Parathyroid adenoma (tissue), 2 donors: Measurements from ENCODE around the gene CIC.

Experiments used
- H2AFZ ChIP-seq: fragments of 300-600 bp; sonication (generic); one replicate; pipeline ENCODE4 v1.7.0; 2017; ENCODE audit warnings: antibody characterized with exemption, mild to moderate bottlenecking
- H3K27ac ChIP-seq: fragments of 300-600 bp; sonication (generic); one replicate; pipeline ENCODE4 v1.7.0; 2017
- H3K27me3 ChIP-seq: fragments of 300-600 bp; sonication (generic); one replicate; pipeline ENCODE4 v1.7.0; 2017; ENCODE audit warnings: low read length; ENCODE audit not compliant: control insufficient read depth, insufficient read depth
- H3K36me3 ChIP-seq: fragments of 300-600 bp; sonication (generic); one replicate; pipeline ENCODE4 v1.7.0; 2017; ENCODE audit warnings: low read length; ENCODE audit not compliant: control insufficient read depth, insufficient read depth
- H3K4me1 ChIP-seq: fragments of 300-600 bp; sonication (generic); one replicate; pipeline ENCODE4 v1.7.0; 2017; ENCODE audit warnings: control low read depth
- H3K4me2 ChIP-seq: fragments of 300-600 bp; sonication (generic); one replicate; pipeline ENCODE4 v1.7.0; 2017; ENCODE audit warnings: low read length
- H3K4me3 ChIP-seq: fragments of 300-600 bp; sonication (generic); one replicate; pipeline ENCODE4 v1.7.0; 2017; ENCODE audit warnings: low read depth, low read length
- H3K79me2 ChIP-seq: fragments of 300-600 bp; sonication (generic); one replicate; pipeline ENCODE4 v1.7.0; 2017; ENCODE audit warnings: control low read depth
- H3K9ac ChIP-seq: fragments of 300-600 bp; sonication (generic); one replicate; pipeline ENCODE4 v1.7.0; 2017; ENCODE audit warnings: mild to moderate bottlenecking
- H3K9me3 ChIP-seq: fragments of 300-600 bp; sonication (generic); one replicate; pipeline ENCODE4 v1.7.0; 2017; ENCODE audit warnings: low read length; ENCODE audit not compliant: control insufficient read depth
- CTCF ChIP-seq: fragments of 300-600 bp; sonication (generic); IDR thresholded peaks from one replicate; pipeline ENCODE4 v1.7.0; 2017; ENCODE audit warnings: antibody characterized with exemption, mild to moderate bottlenecking
- donor health status: primary hyperparathyroidism.

Gene CIC

GRCh38 chr19:42277821-42278451, 8.9 kb downstream of the CIC start:
- H3K4me1 ChIP-seq, result peaks cover 37% of the 10 kb centered on the region
- H3K4me3 ChIP-seq, result no peak overlapping the region
- H2AFZ ChIP-seq, result no peak overlapping the region
- TF ChIP-seq CTCF, result no peak
- H3K9me3 ChIP-seq, result no peaks in the 10 kb centered on the region
- no peaks in the 10 kb centered on the region for H3K36me3 ChIP-seq
- peak overlapping the region; percentile 46 for H3K27ac ChIP-seq
- peaks cover 36% of the 10 kb centered on the region for H3K79me2 ChIP-seq
- no peak overlapping the region for H3K9ac ChIP-seq
- no peaks in the 10 kb centered on the region for H3K27me3 ChIP-seq
- H3K4me2 ChIP-seq, result peak overlapping the region; percentile 17

GRCh38 chr19:42278452-42279154, 9.6 kb downstream of the CIC start:
- no peaks in the 10 kb centered on the region for H3K36me3 ChIP-seq
- H3K4me3 ChIP-seq, result no peak overlapping the region
- peaks cover 41% of the 10 kb centered on the region for H3K4me1 ChIP-seq
- H3K4me2 ChIP-seq, result peak overlapping the region; percentile 17
- peak overlapping the region; percentile 46 for H3K27ac ChIP-seq
- no peak overlapping the region for H2AFZ ChIP-seq
- no peak for TF ChIP-seq CTCF
- peaks cover 31% of the 10 kb centered on the region for H3K79me2 ChIP-seq
- H3K9ac ChIP-seq, result no peak overlapping the region
- H3K9me3 ChIP-seq, result no peaks in the 10 kb centered on the region
- H3K27me3 ChIP-seq, result no peaks in the 10 kb centered on the region

- Histone ChIP-seq H3K9ac (no peak overlapping the region), H3K36me3 (no peaks in the 10 kb centered on the region), H3K27ac (peak overlapping the region; percentile 15), H3K9me3 (no peaks in the 10 kb centered on the region), H3K4me3 (peak overlapping the region; percentile 83), H2AFZ (no peak overlapping the region), H3K4me1 (peaks cover 41% of the 10 kb centered on the region), H3K79me2 (peaks cover 24% of the 10 kb centered on the region), H3K27me3 (no peaks in the 10 kb centered on the region), H3K4me2 (peak overlapping the region; percentile 99)
- no peak for TF ChIP-seq CTCF
These were observed 10.3 kb downstream of the CIC start for GRCh38 chr19:42279155-42279901.

- peak; percentile 86 for TF ChIP-seq CTCF
These were observed 11.1 kb downstream of the CIC start for GRCh38 chr19:42279902-42280814.

More at GRCh38 chr19:42279902-42280814, 11.1 kb downstream of the CIC start:
- H3K4me1 ChIP-seq, result peaks cover 44% of the 10 kb centered on the region
- H3K36me3 ChIP-seq, result no peaks in the 10 kb centered on the region
- H3K4me3 ChIP-seq, result peak overlapping the region; percentile 83
- no peaks in the 10 kb centered on the region for H3K9me3 ChIP-seq
- H3K9ac ChIP-seq, result no peak overlapping the region
- H3K27me3 ChIP-seq, result no peaks in the 10 kb centered on the region
- H3K79me2 ChIP-seq, result peaks cover 17% of the 10 kb centered on the region
- H2AFZ ChIP-seq, result peak overlapping the region; percentile 36
- peak overlapping the region; percentile 99 for H3K4me2 ChIP-seq
- peak overlapping the region; percentile 67 for H3K27ac ChIP-seq
